WTC11 (cell line): ENCODE measurements around the gene TKT. TPM values are rescaled to one million over a fixed set of nuclear protein-coding genes. Genes with fewer than 3 reads are reported as not detected.

Experiments
- ATAC-seq: fragments of 200-7000 bp; cut with Tn5 transposase; 2 replicates; pipeline ENCODE4 v1.10.0; 2021; ENCODE audit warnings: mild to moderate bottlenecking, moderate library complexity
- CTCF ChIA-PET: fragments of 300-600 bp; sonication (Branson Sonifier 250); formaldehyde crosslinking; loops from one replicate; lab custom pipeline; 2021; ENCODE audit warnings: antibody characterized with exemption; lab: Charles Lee
- POLR2A ChIA-PET: fragments of 350-600 bp; sonication (Branson Sonifier 250); formaldehyde crosslinking; loops from one replicate; lab custom pipeline; 2021; ENCODE audit warnings: antibody characterized with exemption; lab: Charles Lee
- DNase-seq: peaks from one replicate; pipeline ENCODE4 v3.0.0; 2021; ENCODE audit warnings: low spot score
- H3K27ac Mint-ChIP-seq: 2 replicates; pipeline ENCODE4 v1.8.0; 2021; ENCODE audit warnings: mixed read lengths
- H3K27me3 Mint-ChIP-seq: 2 replicates; pipeline ENCODE4 v1.8.0; 2021; ENCODE audit warnings: low read depth, mild to moderate bottlenecking, moderate library complexity, mixed read lengths
- H3K36me3 Mint-ChIP-seq: 2 replicates; pipeline ENCODE4 v1.8.0; 2021; ENCODE audit warnings: mixed read lengths
- H3K4me1 Mint-ChIP-seq: 2 replicates; pipeline ENCODE4 v1.8.0; 2022; ENCODE audit warnings: mixed read lengths
- H3K4me3 Mint-ChIP-seq: 2 replicates; pipeline ENCODE4 v1.8.0; 2021; ENCODE audit warnings: mild to moderate bottlenecking, moderate library complexity, mixed read lengths
- H3K9me3 Mint-ChIP-seq: 2 replicates; pipeline ENCODE4 v1.8.0; 2021; ENCODE audit warnings: mixed read lengths
- CREM ChIP-seq: sonication (generic); formaldehyde crosslinking; IDR thresholded peaks from 2 replicates; pipeline ENCODE4 v1.8.1; 2022; ENCODE audit warnings: mild to moderate bottlenecking, missing genetic modification reagents, moderate library complexity
- E2F1 ChIP-seq: sonication (generic); formaldehyde crosslinking; IDR thresholded peaks from 2 replicates; pipeline ENCODE4 v1.8.0; 2022; ENCODE audit warnings: mild to moderate bottlenecking, missing genetic modification reagents
- FOXJ3 ChIP-seq: sonication (generic); formaldehyde crosslinking; IDR thresholded peaks from 2 replicates; pipeline ENCODE4 v1.9.0; 2021; ENCODE audit warnings: missing genetic modification reagents, mild to moderate bottlenecking, borderline replicate concordance
- HMGA2 ChIP-seq: fragments of 250-450 bp; sonication (Bioruptor Pico); IDR thresholded peaks from 2 replicates; pipeline ENCODE4 v1.4.0; 2021; ENCODE audit warnings: mild to moderate bottlenecking, moderate library complexity
- JAZF1 ChIP-seq: fragments of 250-450 bp; sonication (Bioruptor Pico); IDR thresholded peaks from 2 replicates; pipeline ENCODE4 v1.9.0; 2021; ENCODE audit warnings: moderate library complexity, mild to moderate bottlenecking, inconsistent platforms
- NFATC4 ChIP-seq: fragments of 250-450 bp; sonication (Bioruptor Pico); IDR thresholded peaks from 2 replicates; pipeline ENCODE4 v1.9.0; 2021; ENCODE audit warnings: mild to moderate bottlenecking
- TEAD1 ChIP-seq: sonication (generic); formaldehyde crosslinking; IDR thresholded peaks from 2 replicates; pipeline ENCODE4 v1.8.0; 2022; ENCODE audit warnings: mild to moderate bottlenecking, missing genetic modification reagents
- ZBTB43 ChIP-seq: sonication (generic); formaldehyde crosslinking; IDR thresholded peaks from 2 replicates; pipeline ENCODE4 v1.8.1; 2023; ENCODE audit warnings: mild to moderate bottlenecking, missing genetic modification reagents
- ZNF138 ChIP-seq: sonication (generic); formaldehyde crosslinking; conservative IDR thresholded peaks from 2 replicates; pipeline ENCODE4 v1.8.1; 2022; ENCODE audit warnings: mild to moderate bottlenecking, moderate library complexity, missing genetic modification reagents
- total RNA-seq: library from RNA; stranded (reverse); gene quantifications from 3 replicates; pipeline ENCODE4 v1.2.3, GENCODE V29; 2021
- TF ChIP-seq, protein P1 (sequence below): sonication (generic); formaldehyde crosslinking; IDR thresholded peaks from 2 replicates; pipeline ENCODE4 v1.8.1; 2022; ENCODE audit warnings: low read depth, mild to moderate bottlenecking, moderate library complexity, missing genetic modification reagents, borderline replicate concordance
- TF ChIP-seq, protein P2 (sequence below): sonication (generic); formaldehyde crosslinking; IDR thresholded peaks from 2 replicates; pipeline ENCODE4 v1.8.0; 2023; ENCODE audit warnings: missing genetic modification reagents, mild to moderate bottlenecking, borderline replicate concordance
- TF ChIP-seq, protein P3 (sequence below): sonication (generic); formaldehyde crosslinking; IDR thresholded peaks from 2 replicates; pipeline ENCODE4 v1.8.1; 2023; ENCODE audit warnings: mild to moderate bottlenecking, missing genetic modification reagents, moderate library complexity
- TF ChIP-seq, protein P4 (sequence below): sonication (generic); formaldehyde crosslinking; IDR thresholded peaks from 2 replicates; pipeline ENCODE4 v1.8.1; 2022; ENCODE audit warnings: missing genetic modification reagents, borderline replicate concordance
- TF ChIP-seq, protein P5 (sequence below): sonication (generic); formaldehyde crosslinking; IDR thresholded peaks from 2 replicates; pipeline ENCODE4 v1.8.0; 2023; ENCODE audit warnings: missing genetic modification reagents

The TKT gene
- total RNA-seq, 1 experiment from 2014 or later = 1,040 TPM

- ATAC-seq (no peak), DNase-seq (no peak)
- Mint-ChIP-seq H3K27ac (no peak overlapping the region), H3K27me3 (no peaks in the 10 kb centered on the region), H3K9me3 (no peaks in the 10 kb centered on the region), H3K4me1 (no peaks in the 10 kb centered on the region), H3K36me3 (peaks cover 92% of the 10 kb centered on the region), H3K4me3 (no peak overlapping the region)
- CTCF ChIA-PET = interaction anchor here (1.9 to 3.0 kb wide), 3 partner anchors 9 to 121 kb away, joined by 4 to 8 read pairs (median 7); no protein-coding TSS in a partner anchor
- TF ChIP-seq JAZF1 (CRISPR knock-in tag) (no peak), HMGA2 (CRISPR knock-in tag) (no peak), E2F1 (no peak), FOXJ3 (CRISPR knock-in tag) (no peak), TEAD1 (CRISPR knock-in tag) (no peak), NFATC4 (CRISPR knock-in tag) (no peak), ZBTB43 (no peak), ZNF138 (CRISPR knock-in tag) (no peak), CREM (CRISPR knock-in tag) (no peak)
- TF ChIP-seq, protein P1, sequence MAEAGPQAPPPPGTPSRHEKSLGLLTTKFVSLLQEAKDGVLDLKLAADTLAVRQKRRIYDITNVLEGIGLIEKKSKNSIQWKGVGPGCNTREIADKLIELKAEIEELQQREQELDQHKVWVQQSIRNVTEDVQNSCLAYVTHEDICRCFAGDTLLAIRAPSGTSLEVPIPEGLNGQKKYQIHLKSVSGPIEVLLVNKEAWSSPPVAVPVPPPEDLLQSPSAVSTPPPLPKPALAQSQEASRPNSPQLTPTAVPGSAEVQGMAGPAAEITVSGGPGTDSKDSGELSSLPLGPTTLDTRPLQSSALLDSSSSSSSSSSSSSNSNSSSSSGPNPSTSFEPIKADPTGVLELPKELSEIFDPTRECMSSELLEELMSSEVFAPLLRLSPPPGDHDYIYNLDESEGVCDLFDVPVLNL = no peak
- TF ChIP-seq, protein P2, sequence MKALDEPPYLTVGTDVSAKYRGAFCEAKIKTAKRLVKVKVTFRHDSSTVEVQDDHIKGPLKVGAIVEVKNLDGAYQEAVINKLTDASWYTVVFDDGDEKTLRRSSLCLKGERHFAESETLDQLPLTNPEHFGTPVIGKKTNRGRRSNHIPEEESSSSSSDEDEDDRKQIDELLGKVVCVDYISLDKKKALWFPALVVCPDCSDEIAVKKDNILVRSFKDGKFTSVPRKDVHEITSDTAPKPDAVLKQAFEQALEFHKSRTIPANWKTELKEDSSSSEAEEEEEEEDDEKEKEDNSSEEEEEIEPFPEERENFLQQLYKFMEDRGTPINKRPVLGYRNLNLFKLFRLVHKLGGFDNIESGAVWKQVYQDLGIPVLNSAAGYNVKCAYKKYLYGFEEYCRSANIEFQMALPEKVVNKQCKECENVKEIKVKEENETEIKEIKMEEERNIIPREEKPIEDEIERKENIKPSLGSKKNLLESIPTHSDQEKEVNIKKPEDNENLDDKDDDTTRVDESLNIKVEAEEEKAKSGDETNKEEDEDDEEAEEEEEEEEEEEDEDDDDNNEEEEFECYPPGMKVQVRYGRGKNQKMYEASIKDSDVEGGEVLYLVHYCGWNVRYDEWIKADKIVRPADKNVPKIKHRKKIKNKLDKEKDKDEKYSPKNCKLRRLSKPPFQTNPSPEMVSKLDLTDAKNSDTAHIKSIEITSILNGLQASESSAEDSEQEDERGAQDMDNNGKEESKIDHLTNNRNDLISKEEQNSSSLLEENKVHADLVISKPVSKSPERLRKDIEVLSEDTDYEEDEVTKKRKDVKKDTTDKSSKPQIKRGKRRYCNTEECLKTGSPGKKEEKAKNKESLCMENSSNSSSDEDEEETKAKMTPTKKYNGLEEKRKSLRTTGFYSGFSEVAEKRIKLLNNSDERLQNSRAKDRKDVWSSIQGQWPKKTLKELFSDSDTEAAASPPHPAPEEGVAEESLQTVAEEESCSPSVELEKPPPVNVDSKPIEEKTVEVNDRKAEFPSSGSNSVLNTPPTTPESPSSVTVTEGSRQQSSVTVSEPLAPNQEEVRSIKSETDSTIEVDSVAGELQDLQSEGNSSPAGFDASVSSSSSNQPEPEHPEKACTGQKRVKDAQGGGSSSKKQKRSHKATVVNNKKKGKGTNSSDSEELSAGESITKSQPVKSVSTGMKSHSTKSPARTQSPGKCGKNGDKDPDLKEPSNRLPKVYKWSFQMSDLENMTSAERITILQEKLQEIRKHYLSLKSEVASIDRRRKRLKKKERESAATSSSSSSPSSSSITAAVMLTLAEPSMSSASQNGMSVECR (CRISPR knock-in tag) = no peak
- TF ChIP-seq, protein P3, sequence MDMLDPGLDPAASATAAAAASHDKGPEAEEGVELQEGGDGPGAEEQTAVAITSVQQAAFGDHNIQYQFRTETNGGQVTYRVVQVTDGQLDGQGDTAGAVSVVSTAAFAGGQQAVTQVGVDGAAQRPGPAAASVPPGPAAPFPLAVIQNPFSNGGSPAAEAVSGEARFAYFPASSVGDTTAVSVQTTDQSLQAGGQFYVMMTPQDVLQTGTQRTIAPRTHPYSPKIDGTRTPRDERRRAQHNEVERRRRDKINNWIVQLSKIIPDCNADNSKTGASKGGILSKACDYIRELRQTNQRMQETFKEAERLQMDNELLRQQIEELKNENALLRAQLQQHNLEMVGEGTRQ = no peak
- TF ChIP-seq, protein P4, sequence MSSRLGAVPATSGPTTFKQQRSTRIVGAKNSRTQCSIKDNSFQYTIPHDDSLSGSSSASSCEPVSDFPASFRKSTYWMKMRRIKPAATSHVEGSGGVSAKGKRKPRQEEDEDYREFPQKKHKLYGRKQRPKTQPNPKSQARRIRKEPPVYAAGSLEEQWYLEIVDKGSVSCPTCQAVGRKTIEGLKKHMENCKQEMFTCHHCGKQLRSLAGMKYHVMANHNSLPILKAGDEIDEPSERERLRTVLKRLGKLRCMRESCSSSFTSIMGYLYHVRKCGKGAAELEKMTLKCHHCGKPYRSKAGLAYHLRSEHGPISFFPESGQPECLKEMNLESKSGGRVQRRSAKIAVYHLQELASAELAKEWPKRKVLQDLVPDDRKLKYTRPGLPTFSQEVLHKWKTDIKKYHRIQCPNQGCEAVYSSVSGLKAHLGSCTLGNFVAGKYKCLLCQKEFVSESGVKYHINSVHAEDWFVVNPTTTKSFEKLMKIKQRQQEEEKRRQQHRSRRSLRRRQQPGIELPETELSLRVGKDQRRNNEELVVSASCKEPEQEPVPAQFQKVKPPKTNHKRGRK (CRISPR knock-in tag) = no peak
- TF ChIP-seq, protein P5, sequence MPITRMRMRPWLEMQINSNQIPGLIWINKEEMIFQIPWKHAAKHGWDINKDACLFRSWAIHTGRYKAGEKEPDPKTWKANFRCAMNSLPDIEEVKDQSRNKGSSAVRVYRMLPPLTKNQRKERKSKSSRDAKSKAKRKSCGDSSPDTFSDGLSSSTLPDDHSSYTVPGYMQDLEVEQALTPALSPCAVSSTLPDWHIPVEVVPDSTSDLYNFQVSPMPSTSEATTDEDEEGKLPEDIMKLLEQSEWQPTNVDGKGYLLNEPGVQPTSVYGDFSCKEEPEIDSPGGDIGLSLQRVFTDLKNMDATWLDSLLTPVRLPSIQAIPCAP (CRISPR knock-in tag) = no peak
- POLR2A ChIA-PET = no interaction called here
Observed at GRCh38 chr3:53230789-53231188, 25.0 kb downstream of the TKT start.
